ENCODE data around the gene MYH11.

DNA sequence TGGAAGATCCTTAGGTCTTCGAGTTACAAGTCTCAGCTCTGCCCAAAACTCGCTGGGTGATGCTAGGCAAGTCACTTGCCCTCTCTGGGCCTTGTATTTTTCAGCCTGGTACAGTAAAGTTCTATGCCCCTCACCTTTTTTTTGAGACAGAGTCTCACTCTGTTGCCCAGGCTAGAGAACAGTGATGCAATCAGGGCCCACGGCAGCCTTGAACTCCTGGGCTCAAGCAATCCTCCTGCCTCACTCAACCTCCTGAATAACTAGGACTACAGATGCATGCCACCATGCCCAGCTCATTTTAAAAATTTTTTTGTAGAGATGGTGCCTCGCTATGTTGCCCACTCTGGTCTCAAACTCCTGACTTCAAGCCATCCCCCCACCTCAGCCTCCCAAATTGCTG, 3.8 kb downstream of the MYH11 start:
- TF ChIP-seq, protein P1, sequence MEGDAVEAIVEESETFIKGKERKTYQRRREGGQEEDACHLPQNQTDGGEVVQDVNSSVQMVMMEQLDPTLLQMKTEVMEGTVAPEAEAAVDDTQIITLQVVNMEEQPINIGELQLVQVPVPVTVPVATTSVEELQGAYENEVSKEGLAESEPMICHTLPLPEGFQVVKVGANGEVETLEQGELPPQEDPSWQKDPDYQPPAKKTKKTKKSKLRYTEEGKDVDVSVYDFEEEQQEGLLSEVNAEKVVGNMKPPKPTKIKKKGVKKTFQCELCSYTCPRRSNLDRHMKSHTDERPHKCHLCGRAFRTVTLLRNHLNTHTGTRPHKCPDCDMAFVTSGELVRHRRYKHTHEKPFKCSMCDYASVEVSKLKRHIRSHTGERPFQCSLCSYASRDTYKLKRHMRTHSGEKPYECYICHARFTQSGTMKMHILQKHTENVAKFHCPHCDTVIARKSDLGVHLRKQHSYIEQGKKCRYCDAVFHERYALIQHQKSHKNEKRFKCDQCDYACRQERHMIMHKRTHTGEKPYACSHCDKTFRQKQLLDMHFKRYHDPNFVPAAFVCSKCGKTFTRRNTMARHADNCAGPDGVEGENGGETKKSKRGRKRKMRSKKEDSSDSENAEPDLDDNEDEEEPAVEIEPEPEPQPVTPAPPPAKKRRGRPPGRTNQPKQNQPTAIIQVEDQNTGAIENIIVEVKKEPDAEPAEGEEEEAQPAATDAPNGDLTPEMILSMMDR (conservative IDR thresholded peaks at IDR 0.05; ENCODE audit: low read depth, low read length): no peak
- TF ChIP-seq EZH2 (IDR thresholded peaks at IDR 0.05; ENCODE audit: borderline replicate concordance, low read depth, low read length, poor library complexity, severe bottlenecking): no peak

Measured in A673 (cell line).